Psoas muscle (tissue), 8 donors: ENCODE measurements around the gene CUL7. TPM values are rescaled to one million over a fixed set of nuclear protein-coding genes. Genes with fewer than 3 reads are reported as not detected.
"Not testable (repeated sequence)": the region's sequence is repeated elsewhere in the genome, so short reads cannot be mapped to it uniquely, and the experiment has no call there.

Experiments used
- ATAC-seq, 4 donors: fragments of 200-7000 bp; cut with Tn5 transposase; one replicate each; pipeline ENCODE4 v1.9.1; 2020; ENCODE audit warnings: moderate library complexity in 3 of 4, mild to moderate bottlenecking in 2 of 4
- DNase-seq, 2 donors: peaks; one replicate each; pipeline ENCODE4 v3.0.0-alpha.2; 2020
- H3K27ac ChIP-seq: fragments of 200-600 bp; one replicate; pipeline ENCODE4 v1.8.0; 2022
- H3K27me3 ChIP-seq, 3 donors: fragments of 200-600 bp in 1 of 3; one replicate each; pipeline versions ENCODE4 v1.6.1 to v1.8.0; 2013 to 2022; ENCODE audit warnings: low read length in 2 of 3, mild to moderate bottlenecking in 2 of 3, moderate library complexity in 1 of 3; ENCODE audit not compliant: insufficient read depth in 3 of 3
- H3K36me3 ChIP-seq, 2 donors: fragments of 200-600 bp in 1 of 2; one replicate each; pipeline versions ENCODE4 v1.6.1 to v1.8.0; 2013 to 2022; ENCODE audit warnings: low read depth in 1 of 2, mild to moderate bottlenecking in 1 of 2, moderate library complexity in 1 of 2; ENCODE audit not compliant: insufficient read depth in 1 of 2
- H3K4me1 ChIP-seq: fragments of 200-600 bp; one replicate; pipeline ENCODE4 v1.8.0; 2022
- H3K4me3 ChIP-seq: fragments of 200-600 bp; one replicate; pipeline ENCODE4 v1.8.0; 2022; ENCODE audit warnings: mild to moderate bottlenecking
- H3K9me3 ChIP-seq: fragments of 200-600 bp; one replicate; pipeline ENCODE4 v1.8.0; 2022
- WGBS, 3 donors: extraction: QIAGEN DNeasy Blood & Tissue Kit; methylation state at CpG; one replicate each; pipeline versions ENCODE4 v1.1.6 to v1.1.7; 2013; 5-methylcytosine and 5-hydroxymethylcytosine counted together
- intact Hi-C, 2 donors: fragments of 100-400 bp; cut with DNase I; formaldehyde crosslinking; loops; one replicate each; pipeline versions ENCODE4 v1.11.0 to v1.14.2; 2022
- polyA plus RNA-seq, 3 donors: library from polyadenylated mRNA; stranded (reverse); fragments of 200-250 nt; gene quantifications; one replicate each; pipeline ENCODE4 v1.2.3, GENCODE V29; 2013
- total RNA-seq, 4 donors: library from RNA; stranded (reverse); fragmentation: NEBNext Ultra II Directional in 2 of 4; extraction: Animal tissue kit (Norgen Biotek cat#: 25700) in 2 of 4; gene quantifications; one replicate each; pipeline versions ENCODE4 v1.2.1 to v1.2.4, GENCODE V29; 2021 to 2023
- TF ChIP-seq, protein P1 (sequence below): fragments of 200-600 bp; IDR thresholded peaks from one replicate; pipeline ENCODE4 v1.8.0; 2022; ENCODE audit warnings: antibody characterized with exemption
- donor health status: healthy with polysubstance abuse.
- donor health status: DM: no; HTN: no; CAD: no; lungs with moderate emphysema.
- donor health status: Bipolar disorder and iron deficiency.
- donor health status: healthy.
- donor health status: DM: yes; HTN: yes; CAD: no.
- donor health status: DM: no; HTN: no; CAD: no.
- donor health status: DM: no; HTN: no; CAD: no.
- donor health status: DM: yes; HTN: yes; CAD: no.

Gene CUL7
- total and polyA plus RNA-seq, 7 donors, result 6.0 to 23.4 (median 11.5) TPM

DNA sequence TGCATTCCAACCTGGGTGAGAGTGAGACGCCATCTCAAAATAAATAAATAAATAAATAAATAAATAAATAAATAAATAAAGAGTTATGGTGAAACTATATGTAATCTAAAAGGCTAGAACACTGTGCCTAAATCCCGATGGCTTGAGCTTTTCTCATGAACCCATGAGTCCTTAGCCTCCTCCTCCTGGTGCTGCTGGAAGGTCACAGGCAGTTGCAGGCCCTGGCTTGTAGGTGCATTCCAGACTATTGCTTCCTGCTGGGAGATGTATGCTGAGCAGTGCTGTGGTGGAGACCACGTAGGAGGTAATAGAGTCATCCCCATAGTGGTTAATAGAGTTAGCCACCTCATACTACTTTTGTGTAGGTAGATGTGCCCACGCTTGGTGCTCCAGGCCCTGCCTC, 35.0 kb upstream of the CUL7 start:
- Histone ChIP-seq H3K36me3 (no peaks in the 10 kb centered on the region), H3K27ac (no peak overlapping the region), H3K27me3 (no peaks in the 10 kb centered on the region), H3K4me3 (no peak overlapping the region), H3K4me1 (peaks cover 4% of the 10 kb centered on the region), H3K9me3 (no peaks in the 10 kb centered on the region)
- TF ChIP-seq, protein P1, sequence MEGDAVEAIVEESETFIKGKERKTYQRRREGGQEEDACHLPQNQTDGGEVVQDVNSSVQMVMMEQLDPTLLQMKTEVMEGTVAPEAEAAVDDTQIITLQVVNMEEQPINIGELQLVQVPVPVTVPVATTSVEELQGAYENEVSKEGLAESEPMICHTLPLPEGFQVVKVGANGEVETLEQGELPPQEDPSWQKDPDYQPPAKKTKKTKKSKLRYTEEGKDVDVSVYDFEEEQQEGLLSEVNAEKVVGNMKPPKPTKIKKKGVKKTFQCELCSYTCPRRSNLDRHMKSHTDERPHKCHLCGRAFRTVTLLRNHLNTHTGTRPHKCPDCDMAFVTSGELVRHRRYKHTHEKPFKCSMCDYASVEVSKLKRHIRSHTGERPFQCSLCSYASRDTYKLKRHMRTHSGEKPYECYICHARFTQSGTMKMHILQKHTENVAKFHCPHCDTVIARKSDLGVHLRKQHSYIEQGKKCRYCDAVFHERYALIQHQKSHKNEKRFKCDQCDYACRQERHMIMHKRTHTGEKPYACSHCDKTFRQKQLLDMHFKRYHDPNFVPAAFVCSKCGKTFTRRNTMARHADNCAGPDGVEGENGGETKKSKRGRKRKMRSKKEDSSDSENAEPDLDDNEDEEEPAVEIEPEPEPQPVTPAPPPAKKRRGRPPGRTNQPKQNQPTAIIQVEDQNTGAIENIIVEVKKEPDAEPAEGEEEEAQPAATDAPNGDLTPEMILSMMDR, result no peak
- 91 to 95% (median 91%) methylated on average over 4 of the region's 4 CpGs for WGBS, 3 donors
- no peak for DNase-seq
- intact Hi-C loops, result no loop called here
- ATAC-seq, result no peak

GRCh38 chr6:43086022-43086658, 32.5 kb upstream of the CUL7 start:
- ATAC-seq, result no peak
- WGBS, 3 donors, result 79 to 82% (median 80%) methylated on average over 8 of the region's 8 CpGs
- Histone ChIP-seq H3K27ac (no peak overlapping the region), H3K27me3 (no peaks in the 10 kb centered on the region), H3K36me3 (no peaks in the 10 kb centered on the region), H3K4me3 (no peak overlapping the region), H3K4me1 (no peaks in the 10 kb centered on the region), H3K9me3 (no peaks in the 10 kb centered on the region)
- no peak for DNase-seq
- intact Hi-C loops, result no loop called here
- TF ChIP-seq, protein P1, result no peak

DNA sequence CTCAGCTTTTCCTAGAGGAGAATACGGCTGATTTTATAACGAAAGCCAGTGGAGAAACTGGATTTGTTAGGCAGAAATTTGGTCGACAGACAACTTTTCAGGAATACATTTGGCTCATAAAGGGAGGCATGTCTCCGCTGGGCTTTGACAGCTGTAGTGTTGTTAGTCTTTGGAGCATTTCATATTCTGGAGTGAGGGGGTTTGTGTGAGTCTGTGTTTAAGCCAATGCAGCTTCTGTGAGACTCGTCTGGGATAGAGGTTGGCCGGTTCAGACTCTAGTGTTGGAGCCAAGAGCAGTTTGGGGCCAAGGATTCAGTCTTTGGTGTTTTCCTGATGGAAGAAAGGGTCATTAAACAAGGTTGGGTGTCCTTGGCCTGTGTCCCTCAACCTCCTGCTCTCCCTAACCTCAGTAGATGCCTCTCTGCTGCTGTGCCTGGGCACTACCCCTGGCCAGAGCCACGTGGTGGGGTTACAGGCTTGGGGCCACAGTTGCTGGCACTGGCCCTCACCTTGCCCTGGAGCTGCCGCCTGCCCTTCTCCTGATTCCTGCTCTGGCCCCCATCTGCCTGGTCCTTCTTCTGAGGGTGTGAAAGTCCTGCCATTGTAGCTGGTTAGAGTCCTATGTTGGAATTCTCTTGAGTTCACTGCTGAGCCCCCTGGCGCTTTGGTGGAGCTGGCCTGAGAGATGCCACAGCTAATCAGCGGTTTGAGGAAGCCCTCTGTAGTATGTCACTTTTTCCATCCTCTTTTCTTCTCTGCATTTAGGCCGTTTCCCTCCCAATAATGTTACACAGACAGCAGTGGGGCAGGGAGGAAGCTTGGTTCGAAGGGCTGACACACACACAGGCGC, 29.4 kb upstream of the CUL7 start:
- ATAC-seq (no peak), DNase-seq (no peak)
- 58 to 61% (median 59%) methylated on average over 13 of the region's 13 CpGs for WGBS, 3 donors
- no peaks in the 10 kb centered on the region for H3K36me3 ChIP-seq
- H3K4me3 ChIP-seq, result no peak overlapping the region
- intact Hi-C loops, result no loop called here
- H3K4me1 ChIP-seq, result no peaks in the 10 kb centered on the region
- no peak overlapping the region for H3K27ac ChIP-seq
- no peaks in the 10 kb centered on the region for H3K9me3 ChIP-seq
- no peaks in the 10 kb centered on the region for H3K27me3 ChIP-seq
- TF ChIP-seq, protein P1, result no peak

DNA sequence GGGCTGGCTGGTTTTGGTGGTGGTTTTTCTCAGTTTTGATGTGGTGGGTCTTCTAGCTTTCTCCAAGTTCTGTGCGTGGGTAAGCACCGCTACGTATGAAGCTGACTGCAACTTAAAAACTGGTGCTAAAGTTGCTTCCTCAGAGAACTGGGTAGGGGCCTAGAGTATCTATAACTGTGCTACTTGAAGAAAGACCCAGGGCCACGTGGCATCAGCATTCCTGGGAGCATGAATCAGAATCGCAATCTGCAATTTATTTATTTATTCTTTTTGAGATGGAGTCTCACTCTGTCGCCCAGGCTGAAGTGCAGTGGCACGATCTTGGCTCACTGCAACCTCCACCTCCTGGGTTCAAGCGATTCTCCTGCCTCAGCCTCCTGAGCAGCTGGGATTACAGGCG, 28.3 kb upstream of the CUL7 start:
- DNase-seq, intact Hi-C loops, H3K4me1 ChIP-seq, H3K27me3 ChIP-seq, H3K27ac ChIP-seq, H3K9me3 ChIP-seq, ATAC-seq, H3K4me3 ChIP-seq, H3K36me3 ChIP-seq: not testable (repeated sequence)
- 93 to 98% (median 96%) methylated on average over 9 of the region's 9 CpGs for WGBS, 3 donors

DNA sequence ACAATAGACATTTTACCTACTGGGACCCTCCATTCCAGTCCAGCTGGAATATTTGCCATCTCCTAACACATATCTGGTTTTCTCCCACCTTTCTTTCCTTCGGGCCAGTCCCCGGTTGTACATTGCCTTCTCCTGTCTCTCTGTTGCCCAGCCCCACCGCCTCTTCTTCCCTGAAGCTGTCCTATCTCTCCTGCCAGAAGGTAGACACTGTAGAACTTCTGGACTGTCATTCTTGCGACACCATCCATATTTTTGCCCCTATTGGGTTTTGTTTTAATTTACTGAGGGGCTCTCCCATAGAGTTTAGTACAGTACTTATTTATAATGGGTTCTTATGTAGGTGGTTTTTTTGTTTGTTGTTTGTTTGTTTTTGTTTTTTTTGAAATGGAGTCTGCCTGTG, 27.4 kb upstream of the CUL7 start:
- DNase-seq (no peak), ATAC-seq (no peak)
- no peak overlapping the region for H3K4me3 ChIP-seq
- no peaks in the 10 kb centered on the region for H3K9me3 ChIP-seq
- peaks cover 5% of the 10 kb centered on the region for H3K4me1 ChIP-seq
- no peak overlapping the region for H3K27ac ChIP-seq
- WGBS, 3 donors, result 90 to 96% (median 93%) methylated on average over 4 of the region's 4 CpGs
- intact Hi-C loops, result no loop called here
- H3K27me3 ChIP-seq, result peaks cover 0 to 17% (median 12%) of the 10 kb centered on the region in 3 donors
- no peaks in the 10 kb centered on the region for H3K36me3 ChIP-seq
- TF ChIP-seq, protein P1, result no peak
